Breast epithelium (tissue), 3 donors: ENCODE measurements around the gene GARS1.

ENCODE experiments used
- POLR2AphosphoS5 ChIP-seq, 3 donors: sonication (generic); formaldehyde crosslinking; IDR thresholded peaks; one replicate each; pipeline ENCODE4 v1.6.1; 2017; ENCODE audit warnings: antibody characterized with exemption in 3 of 3
- TF ChIP-seq, protein P1 (sequence below), 3 donors: fragments of 450-650 bp; IDR thresholded peaks; one replicate each; pipeline ENCODE4 v1.5.1; 2016 to 2017; ENCODE audit warnings: antibody characterized with exemption in 3 of 3, mild to moderate bottlenecking in 3 of 3, moderate library complexity in 3 of 3

DNA sequence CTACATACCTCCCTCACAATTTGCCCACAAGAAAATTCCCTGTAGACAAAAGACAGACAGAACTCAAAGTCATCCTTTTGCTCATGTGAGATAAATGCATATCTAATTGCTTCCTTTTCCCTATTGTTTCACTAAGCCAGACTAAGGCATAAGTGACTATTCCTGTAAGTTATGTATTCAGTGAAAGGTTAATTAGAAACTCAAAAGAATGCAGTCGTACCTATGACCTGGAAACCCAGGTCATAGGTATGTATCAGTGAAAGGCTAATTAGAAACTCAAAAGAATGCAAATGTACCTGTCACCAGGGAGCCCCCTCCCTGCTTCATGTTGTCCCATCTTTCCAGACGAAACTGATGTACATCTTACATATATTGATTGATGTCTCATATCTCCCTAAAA is 10.3 kb upstream of the GARS1 start:
- TF ChIP-seq, protein P1, sequence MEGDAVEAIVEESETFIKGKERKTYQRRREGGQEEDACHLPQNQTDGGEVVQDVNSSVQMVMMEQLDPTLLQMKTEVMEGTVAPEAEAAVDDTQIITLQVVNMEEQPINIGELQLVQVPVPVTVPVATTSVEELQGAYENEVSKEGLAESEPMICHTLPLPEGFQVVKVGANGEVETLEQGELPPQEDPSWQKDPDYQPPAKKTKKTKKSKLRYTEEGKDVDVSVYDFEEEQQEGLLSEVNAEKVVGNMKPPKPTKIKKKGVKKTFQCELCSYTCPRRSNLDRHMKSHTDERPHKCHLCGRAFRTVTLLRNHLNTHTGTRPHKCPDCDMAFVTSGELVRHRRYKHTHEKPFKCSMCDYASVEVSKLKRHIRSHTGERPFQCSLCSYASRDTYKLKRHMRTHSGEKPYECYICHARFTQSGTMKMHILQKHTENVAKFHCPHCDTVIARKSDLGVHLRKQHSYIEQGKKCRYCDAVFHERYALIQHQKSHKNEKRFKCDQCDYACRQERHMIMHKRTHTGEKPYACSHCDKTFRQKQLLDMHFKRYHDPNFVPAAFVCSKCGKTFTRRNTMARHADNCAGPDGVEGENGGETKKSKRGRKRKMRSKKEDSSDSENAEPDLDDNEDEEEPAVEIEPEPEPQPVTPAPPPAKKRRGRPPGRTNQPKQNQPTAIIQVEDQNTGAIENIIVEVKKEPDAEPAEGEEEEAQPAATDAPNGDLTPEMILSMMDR (IDR thresholded peaks at IDR 0.05), result no peak
- no peak for TF ChIP-seq POLR2AphosphoS5 (IDR thresholded peaks at IDR 0.05)
